Glomerular visceral epithelial cell (primary cell): ENCODE results near the gene MPZL1.

Experiments
- DNase-seq: peaks from one replicate; pipeline ENCODE4 v3.0.0-alpha.2; 2016; ENCODE audit errors: extremely low spot score

MPZL1 gene

GRCh38 chr1:167695756-167696561 is 25.8 kb upstream of the MPZL1 start:
- no peak for DNase-seq

DNA sequence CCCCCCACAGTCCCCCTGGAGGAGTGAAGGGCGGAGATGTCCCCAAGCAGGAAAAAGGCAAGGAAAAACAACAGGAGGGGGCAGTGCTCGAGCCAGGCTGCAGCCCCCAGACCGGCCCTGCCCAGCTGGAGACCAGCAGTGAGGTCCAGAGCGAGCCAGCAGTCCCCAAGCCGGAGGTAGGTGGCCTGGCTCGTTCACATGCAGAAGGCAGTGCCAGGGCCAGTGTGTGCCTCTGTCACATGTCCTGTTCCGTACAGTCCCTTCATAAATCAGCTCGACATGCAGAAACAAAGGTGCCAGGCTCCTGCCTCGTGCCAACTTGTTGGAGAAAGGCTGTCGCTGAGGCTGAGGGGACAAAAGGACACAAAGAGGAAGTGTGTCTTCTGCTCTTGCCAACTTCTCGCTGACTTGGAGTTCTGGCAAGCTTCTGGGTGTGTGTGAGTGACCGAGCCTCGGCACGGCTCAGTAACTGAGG is 24.1 kb upstream of the MPZL1 start:
- DNase-seq, result no peak

DNA sequence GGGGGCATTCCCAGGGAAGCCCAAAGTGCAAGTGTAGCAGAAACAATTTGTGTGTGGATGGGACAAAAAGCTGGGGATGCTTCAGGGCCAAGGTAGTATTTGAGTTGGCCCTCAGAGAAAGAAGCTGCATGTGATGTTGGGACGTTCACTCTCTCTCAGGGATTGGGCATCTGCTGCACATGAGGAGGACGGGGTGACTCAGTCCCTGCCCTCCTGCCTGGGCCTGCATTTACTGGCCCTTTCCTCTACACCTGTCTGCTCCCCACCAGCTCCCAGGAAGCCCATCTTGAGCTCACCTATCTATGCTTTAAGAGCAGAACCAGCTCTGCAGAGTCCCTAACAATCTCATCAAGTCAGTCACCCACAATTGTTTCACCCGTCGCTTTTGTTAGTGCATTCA is 23.5 kb upstream of the MPZL1 start:
- DNase-seq, result no peak

GRCh38 chr1:167701510-167701909 is 20.3 kb upstream of the MPZL1 start:
- no peak for DNase-seq

DNA sequence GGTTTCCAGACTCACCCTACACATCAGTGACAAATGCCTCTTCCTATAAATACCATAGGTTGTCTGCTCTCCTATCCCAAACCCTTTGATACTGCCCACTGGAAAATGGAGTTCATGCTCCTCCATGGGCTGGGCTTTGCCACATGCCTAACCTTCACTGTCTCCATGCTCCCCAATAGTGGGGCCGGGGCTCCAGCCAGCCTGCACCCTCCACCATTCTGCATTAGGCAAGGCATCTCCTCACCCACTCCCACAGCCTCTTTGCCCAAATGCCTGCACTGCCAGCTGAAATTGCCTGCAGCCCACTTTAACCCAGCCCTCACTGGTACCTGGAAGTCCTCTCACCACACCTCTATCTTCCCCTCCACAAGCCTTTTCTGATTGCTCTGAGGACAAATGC is 18.2 kb upstream of the MPZL1 start:
- DNase-seq, result no peak

DNA sequence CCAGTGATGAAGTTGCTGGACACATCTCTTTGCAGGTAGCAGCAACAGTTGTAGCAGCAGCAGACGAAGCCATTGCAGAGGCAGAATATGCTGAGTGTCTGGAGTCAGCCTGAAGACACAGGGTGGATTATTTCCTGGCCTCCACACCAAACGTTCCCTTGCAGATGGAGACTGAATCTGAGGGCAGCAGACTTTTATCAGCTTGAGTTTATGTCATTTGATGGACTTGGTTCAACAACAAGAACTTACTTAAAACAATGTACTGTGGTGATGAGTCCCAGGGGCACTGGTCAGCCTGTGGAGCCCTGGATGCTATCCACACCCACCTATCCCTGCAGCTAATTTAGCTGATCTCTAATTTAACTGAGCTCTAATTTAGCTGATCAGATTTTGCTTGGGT is 17.1 kb upstream of the MPZL1 start:
- DNase-seq, result no peak

DNA sequence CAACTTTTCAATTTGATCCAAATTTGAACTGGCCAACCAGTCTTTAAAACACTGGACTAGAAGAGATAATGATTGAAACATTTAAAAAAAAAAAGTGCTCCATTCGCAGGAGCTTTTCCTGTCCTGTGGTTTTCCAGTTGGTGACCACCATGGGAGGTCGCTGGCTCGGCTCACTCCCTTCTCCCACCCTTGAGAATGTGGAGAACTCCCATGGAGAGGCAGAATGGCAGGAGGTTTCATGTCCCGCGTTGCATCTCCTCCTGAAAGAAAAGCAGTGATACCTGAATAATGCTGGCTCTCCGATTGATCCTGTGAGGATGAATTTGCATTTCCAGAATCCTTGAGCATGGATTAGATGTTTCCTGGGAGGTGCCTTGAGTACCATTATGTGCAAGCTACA is 16.5 kb upstream of the MPZL1 start:
- no peak for DNase-seq

DNA sequence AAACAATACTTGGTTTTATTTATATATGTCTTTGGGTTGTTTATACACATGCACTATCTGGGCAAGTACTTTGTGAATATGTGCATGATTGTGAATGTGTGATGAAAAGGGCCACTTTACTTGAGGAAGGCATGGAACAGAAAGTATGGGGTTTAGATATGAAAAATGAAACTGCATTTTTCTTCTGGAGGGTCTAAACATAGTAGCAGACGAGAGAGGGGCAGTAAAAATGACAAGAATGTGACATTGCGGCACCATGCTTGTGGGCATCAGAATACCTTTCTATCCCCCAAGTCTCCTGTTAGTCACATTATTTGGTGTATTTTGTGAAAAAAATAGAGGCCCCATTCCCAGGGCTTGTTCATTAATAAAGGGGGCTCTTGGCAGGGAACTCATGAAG is 15.4 kb upstream of the MPZL1 start:
- DNase-seq, result no peak

DNA sequence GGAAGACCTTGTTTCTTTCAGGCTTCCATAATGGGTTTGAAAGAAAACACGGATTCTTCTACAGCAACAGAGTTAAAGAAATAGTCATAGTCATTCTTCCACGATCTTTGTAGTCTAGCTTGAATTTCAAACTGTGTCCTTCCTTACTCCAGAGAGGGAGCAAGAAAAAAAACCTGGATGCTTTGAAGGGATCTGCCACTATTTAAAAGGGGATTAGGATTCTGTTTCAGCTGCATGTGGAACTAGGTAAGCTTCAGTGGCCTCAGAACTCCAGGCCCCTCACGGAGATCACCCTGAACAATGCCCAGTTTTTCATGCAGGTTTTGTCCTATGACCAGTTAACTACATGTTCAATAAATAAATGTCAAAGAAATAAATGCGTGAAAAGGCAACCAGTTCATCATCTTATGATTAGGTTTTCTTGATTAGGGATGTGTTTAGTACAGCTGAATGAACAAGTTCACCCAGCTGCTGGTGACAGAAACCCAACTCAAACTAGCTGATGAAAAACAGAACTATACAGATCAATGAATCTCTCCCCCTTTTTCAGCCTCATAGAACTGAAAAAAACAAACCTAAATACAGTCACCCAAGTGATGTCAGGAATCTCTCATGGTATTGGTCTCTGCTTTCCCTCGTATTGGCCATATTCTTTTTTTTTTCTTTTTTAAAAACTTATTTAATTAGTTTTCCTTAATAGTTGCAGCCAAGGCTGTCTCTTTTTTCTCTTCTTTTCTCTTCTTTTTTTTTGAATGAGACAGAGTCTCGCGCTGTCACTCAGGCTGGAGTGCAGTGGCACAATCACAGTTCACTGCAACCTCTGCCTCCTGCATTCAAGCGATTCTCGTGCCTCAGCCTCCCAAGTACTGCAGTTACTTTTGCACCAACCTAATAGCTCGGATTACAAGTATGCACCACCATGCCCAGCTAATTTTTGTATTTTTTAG is 14.6 kb upstream of the MPZL1 start:
- DNase-seq, result no peak

DNA sequence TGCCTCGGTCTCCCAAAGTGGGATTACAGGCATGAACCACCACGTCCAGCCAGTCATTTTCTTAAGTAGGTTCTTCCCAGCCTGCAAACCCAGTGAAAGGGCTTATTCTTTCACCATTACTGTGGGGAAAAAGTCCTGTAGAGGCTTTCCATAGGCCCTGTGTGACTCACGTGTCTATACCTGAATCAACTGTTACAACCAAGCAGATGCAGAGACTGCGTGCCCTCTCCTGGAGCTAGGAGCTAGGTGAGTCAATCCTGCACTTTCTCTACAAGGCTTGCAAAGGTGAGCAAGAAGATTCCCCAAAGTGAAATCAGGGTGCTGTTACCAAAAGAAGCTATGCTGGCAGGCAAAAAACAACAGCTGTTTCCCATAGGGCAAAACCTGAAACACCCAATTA is 13.8 kb upstream of the MPZL1 start:
- DNase-seq, result no peak

DNA sequence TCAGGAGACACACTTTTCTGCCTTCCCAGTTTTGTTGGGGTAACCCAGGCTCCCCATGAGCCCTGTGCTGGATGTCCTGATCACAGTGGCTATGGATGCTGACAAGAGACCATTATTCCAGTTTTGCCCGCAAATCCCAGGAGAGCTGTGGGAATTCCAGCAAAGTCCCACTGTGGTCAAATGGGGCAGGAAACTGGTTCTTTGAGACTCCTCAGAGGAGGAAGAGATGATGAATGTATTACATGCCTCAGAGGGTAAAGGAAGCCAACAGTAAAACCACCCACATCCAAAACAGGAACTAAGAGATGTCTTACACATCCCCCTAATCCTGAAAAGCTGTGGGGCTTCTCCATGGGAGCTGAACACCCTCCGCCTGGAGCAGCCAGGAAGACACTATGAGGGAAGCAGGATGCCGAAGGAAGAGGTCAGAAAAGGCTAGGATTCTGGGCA is 12.8 kb upstream of the MPZL1 start:
- no peak for DNase-seq

GRCh38 chr1:167710836-167711235 is 10.9 kb upstream of the MPZL1 start:
- DNase-seq, result no peak

- no peak for DNase-seq
These were observed 10.0 kb upstream of the MPZL1 start for GRCh38 chr1:167711797-167712196.

GRCh38 chr1:167713330-167714081 is 8.3 kb upstream of the MPZL1 start:
- DNase-seq, result no peak

- DNase-seq, result no peak
These were observed 7.7 kb upstream of the MPZL1 start for GRCh38 chr1:167714098-167714438.

GRCh38 chr1:167714439-167715156 is 7.2 kb upstream of the MPZL1 start:
- peak; percentile 91 for DNase-seq

- peak; percentile 93 for DNase-seq
These were observed 6.4 kb upstream of the MPZL1 start for GRCh38 chr1:167715157-167715999.

GRCh38 chr1:167716000-167716271 is 5.8 kb upstream of the MPZL1 start:
- no peak for DNase-seq

- DNase-seq, result no peak
These were observed 4.4 kb upstream of the MPZL1 start for GRCh38 chr1:167717351-167717750.

GRCh38 chr1:167718914-167719691 is 2.7 kb upstream of the MPZL1 start:
- DNase-seq, result no peak
